OCI-LY3 (cell line): Measurements from ENCODE around the gene CCDC201.

Experiments used
- CTCF ChIP-seq: fragments of 200-600, 300-600 bp; sonication (generic); IDR thresholded peaks from 2 replicates; pipeline ENCODE4 v1.5.1; 2014; ENCODE audit warnings: antibody characterized with exemption, low read length, low read depth
- EZH2phosphoT487 ChIP-seq: fragments of 200-600 bp; shearing (Covaris generic); IDR thresholded peaks from 2 replicates; pipeline ENCODE4 v1.6.1; 2018; ENCODE audit warnings: antibody characterized with exemption, mixed run types, low read depth

- TF ChIP-seq EZH2phosphoT487 = no peak
- no peak for TF ChIP-seq CTCF
These were observed 20.6 kb upstream of the CCDC201 start for GRCh38 chr7:45893374-45893995.
